ENCODE measurements around the gene PIK3R4. TPM values are rescaled to one million over a fixed set of nuclear protein-coding genes. Genes with fewer than 3 reads are reported as not detected.

PIK3R4 gene
- total and polyA plus RNA-seq, 4 donors: 14.3 to 22.3 (median 20.0) TPM

DNA sequence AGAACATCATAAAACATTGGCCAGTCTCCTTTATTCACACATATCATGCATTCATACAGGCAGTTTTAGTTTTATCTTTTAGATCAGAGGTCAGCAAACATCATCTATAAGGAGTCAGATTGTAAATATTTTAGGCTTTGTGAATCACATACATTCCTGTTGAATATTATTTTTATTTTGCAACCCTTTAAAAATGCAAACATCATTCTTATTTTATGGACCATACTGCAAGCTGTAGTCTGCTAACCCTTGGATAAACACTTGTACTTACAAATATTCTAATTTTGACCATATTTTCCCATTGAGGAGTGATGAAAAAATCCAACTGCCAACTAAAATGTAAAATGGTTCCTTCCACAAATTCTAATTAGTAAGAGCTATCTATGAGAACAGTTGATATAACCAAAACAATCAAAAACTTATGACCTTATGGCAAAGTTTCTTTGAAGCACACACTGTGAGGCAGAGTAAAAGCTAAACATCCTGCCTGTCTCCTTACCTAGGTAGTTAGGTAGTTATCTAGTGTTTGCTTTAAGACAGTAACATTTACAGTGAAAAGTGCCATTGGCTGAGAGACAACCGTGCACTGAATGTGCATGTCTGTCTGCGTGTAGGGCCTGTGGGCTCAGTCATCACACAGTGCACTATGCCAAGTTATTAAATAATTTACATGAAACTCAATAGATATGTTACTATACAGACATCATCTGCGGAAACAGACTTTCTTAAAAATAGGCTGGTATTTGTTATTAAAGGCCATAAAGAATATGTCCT lies 57.7 kb downstream of the PIK3R4 start:
- DNase-seq (no peak), ATAC-seq (ENCODE audit: low FRiP score) (no peak)
- WGBS, 2 donors: 91 to 96% methylated on average over 3 of the region's 3 CpGs
- intact Hi-C loops (cut with DNase I): no loop called here
- no peaks in the 10 kb centered on the region for H3K9me3 ChIP-seq (ENCODE audit: control insufficient read depth, low read length)
- H3K36me3 ChIP-seq (ENCODE audit: control insufficient read depth in 1 of 2, insufficient read depth in 2 of 2, low read length in 1 of 2): no peaks in the 10 kb centered on the region
- H3K27ac ChIP-seq (ENCODE audit: low read depth in 1 of 2, low read length in 2 of 2): no peak overlapping the region
- no peaks in the 10 kb centered on the region for H3K27me3 ChIP-seq (ENCODE audit: control insufficient read depth in 1 of 2, insufficient read depth in 2 of 2, low read length in 1 of 2)
- no peak overlapping the region for H3K4me3 ChIP-seq (ENCODE audit: low read length in 2 of 2)
- H3K4me1 ChIP-seq (ENCODE audit: control insufficient read depth in 1 of 2, insufficient read depth in 2 of 2, low read length in 2 of 2): no peaks in the 10 kb centered on the region

DNA sequence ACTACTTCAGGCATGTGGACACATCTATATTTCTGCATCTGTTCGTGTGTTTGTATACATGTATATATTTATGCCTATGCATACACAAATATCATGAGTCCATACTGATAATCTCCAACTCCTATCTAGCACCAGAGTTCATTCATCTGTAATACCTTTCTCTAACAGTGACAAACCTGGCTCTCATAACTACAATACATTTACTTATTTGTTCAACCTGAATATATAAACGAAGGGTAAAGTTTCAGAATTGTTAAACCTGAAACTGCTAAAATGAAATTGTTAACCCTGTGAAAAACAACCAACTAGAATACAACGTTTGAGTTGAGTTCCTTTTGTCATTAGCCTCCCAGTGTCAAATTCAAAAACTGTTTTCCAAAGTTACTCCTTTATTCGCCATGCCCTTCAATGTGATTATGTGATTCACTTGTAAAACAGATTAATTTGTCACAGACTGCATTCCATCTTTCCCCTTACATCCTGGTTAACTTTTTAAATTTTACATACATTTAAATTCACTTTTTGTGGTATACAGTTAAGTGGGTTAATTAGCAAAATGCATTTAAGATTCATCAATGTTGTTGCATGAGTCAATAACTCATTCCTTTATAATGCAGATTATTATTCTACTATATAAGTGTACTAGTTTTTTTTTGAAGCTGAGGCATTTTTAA lies 58.5 kb downstream of the PIK3R4 start:
- no peak for ATAC-seq (ENCODE audit: low FRiP score)
- DNase-seq: no peak
- H3K27me3 ChIP-seq (ENCODE audit: control insufficient read depth in 1 of 2, insufficient read depth in 2 of 2, low read length in 1 of 2): no peaks in the 10 kb centered on the region
- intact Hi-C loops (cut with DNase I): no loop called here
- no peak overlapping the region for H3K27ac ChIP-seq (ENCODE audit: low read depth in 1 of 2, low read length in 2 of 2)
- no peaks in the 10 kb centered on the region for H3K9me3 ChIP-seq (ENCODE audit: control insufficient read depth, low read length)
- WGBS, 2 donors: 83 to 84% methylated on average over 4 of the region's 4 CpGs
- no peaks in the 10 kb centered on the region for H3K4me1 ChIP-seq (ENCODE audit: control insufficient read depth in 1 of 2, insufficient read depth in 2 of 2, low read length in 2 of 2)
- H3K36me3 ChIP-seq (ENCODE audit: control insufficient read depth in 1 of 2, insufficient read depth in 2 of 2, low read length in 1 of 2): peaks cover 2% of the 10 kb centered on the region in 2 donors
- H3K4me3 ChIP-seq (ENCODE audit: low read length in 2 of 2): no peak overlapping the region

DNA sequence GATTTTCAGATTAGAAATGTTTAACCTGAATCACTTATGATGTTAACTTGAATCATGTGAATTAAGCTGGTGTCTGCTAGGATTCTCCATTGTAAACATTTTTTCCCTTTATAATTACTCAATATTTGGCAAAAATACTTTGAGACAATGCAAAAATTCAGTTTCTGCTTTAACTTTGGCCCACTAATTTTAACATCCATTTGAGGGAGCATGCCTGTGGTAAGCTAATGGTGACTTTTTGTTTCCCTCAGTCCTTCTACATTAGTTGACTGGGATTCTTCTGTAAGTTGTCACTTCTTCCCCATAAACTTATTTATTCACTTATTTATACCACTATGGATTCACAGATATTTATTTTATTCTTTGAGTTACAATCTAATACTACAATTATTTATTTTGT lies 59.3 kb downstream of the PIK3R4 start:
- H3K4me1 ChIP-seq (ENCODE audit: control insufficient read depth in 1 of 2, insufficient read depth in 2 of 2, low read length in 2 of 2): no peaks in the 10 kb centered on the region
- ATAC-seq (ENCODE audit: low FRiP score) (no peak), DNase-seq (no peak)
- H3K9me3 ChIP-seq (ENCODE audit: control insufficient read depth, low read length): no peaks in the 10 kb centered on the region
- no peak overlapping the region for H3K27ac ChIP-seq (ENCODE audit: low read depth in 1 of 2, low read length in 2 of 2)
- H3K27me3 ChIP-seq (ENCODE audit: control insufficient read depth in 1 of 2, insufficient read depth in 2 of 2, low read length in 1 of 2): no peaks in the 10 kb centered on the region
- H3K36me3 ChIP-seq (ENCODE audit: control insufficient read depth in 1 of 2, insufficient read depth in 2 of 2, low read length in 1 of 2): peaks cover 4% of the 10 kb centered on the region in 2 donors
- no peak overlapping the region for H3K4me3 ChIP-seq (ENCODE audit: low read length in 2 of 2)
- intact Hi-C loops (cut with DNase I): no loop called here

DNA sequence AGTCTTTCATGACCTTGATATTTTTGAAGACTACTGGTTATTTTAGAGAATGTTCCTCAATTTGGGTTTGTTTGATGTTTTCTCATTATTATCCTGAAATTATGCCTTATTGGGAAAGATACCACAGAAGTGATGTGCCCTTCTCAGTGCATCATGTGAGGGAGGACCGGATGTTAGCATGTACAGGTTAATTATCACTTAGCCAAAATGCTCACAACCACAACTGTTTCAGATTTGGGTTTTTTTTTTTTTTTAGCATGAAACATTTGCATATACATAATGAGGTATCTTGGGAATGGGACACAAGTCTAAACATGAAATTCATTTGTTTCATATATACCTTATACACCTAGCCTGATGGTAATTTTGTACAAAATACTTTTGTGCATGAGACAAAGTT lies 59.8 kb downstream of the PIK3R4 start:
- H3K9me3 ChIP-seq (ENCODE audit: control insufficient read depth, low read length): no peaks in the 10 kb centered on the region
- no peak overlapping the region for H3K4me3 ChIP-seq (ENCODE audit: low read length in 2 of 2)
- no peaks in the 10 kb centered on the region for H3K27me3 ChIP-seq (ENCODE audit: control insufficient read depth in 1 of 2, insufficient read depth in 2 of 2, low read length in 1 of 2)
- H3K4me1 ChIP-seq (ENCODE audit: control insufficient read depth in 1 of 2, insufficient read depth in 2 of 2, low read length in 2 of 2): no peaks in the 10 kb centered on the region
- WGBS, 2 donors: 94% methylated on average over 1 of the region's 1 CpG
- H3K36me3 ChIP-seq (ENCODE audit: control insufficient read depth in 1 of 2, insufficient read depth in 2 of 2, low read length in 1 of 2): peaks cover 4% of the 10 kb centered on the region in 2 donors
- ATAC-seq (ENCODE audit: low FRiP score) (no peak), DNase-seq (no peak)
- intact Hi-C loops (cut with DNase I): no loop called here
- no peak overlapping the region for H3K27ac ChIP-seq (ENCODE audit: low read depth in 1 of 2, low read length in 2 of 2)

DNA sequence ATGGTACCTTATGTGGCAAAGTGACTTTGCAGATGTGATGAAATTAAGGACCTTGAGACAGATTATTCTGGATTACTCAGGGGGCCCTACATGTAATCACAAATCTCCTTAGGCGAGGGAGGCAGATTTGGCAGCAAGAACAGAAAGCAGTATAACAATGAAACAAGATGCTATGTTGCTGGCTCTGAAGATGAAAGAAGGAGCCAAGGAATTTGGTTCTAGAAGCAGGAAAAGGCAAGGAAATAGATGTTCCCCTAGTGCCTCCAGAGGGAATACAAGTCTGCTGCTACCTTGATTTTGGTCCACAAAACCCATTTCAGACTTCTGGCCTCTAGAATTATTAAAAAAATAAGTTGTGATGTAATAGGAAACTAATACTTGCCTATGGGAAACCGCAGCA lies 64.5 kb downstream of the PIK3R4 start:
- ATAC-seq (ENCODE audit: low FRiP score) (no peak), DNase-seq (no peak)
- peaks cover 4% of the 10 kb centered on the region in 2 donors for H3K36me3 ChIP-seq (ENCODE audit: control insufficient read depth in 1 of 2, insufficient read depth in 2 of 2, low read length in 1 of 2)
- 86 to 91% methylated on average over 2 of the region's 2 CpGs for WGBS, 2 donors
- no peaks in the 10 kb centered on the region for H3K9me3 ChIP-seq (ENCODE audit: control insufficient read depth, low read length)
- H3K4me3 ChIP-seq (ENCODE audit: low read length in 2 of 2): no peak overlapping the region
- H3K27ac ChIP-seq (ENCODE audit: low read depth in 1 of 2, low read length in 2 of 2): no peak overlapping the region
- intact Hi-C loops (cut with DNase I): no loop called here
- H3K27me3 ChIP-seq (ENCODE audit: control insufficient read depth in 1 of 2, insufficient read depth in 2 of 2, low read length in 1 of 2): no peaks in the 10 kb centered on the region
- no peaks in the 10 kb centered on the region for H3K4me1 ChIP-seq (ENCODE audit: control insufficient read depth in 1 of 2, insufficient read depth in 2 of 2, low read length in 2 of 2)

DNA sequence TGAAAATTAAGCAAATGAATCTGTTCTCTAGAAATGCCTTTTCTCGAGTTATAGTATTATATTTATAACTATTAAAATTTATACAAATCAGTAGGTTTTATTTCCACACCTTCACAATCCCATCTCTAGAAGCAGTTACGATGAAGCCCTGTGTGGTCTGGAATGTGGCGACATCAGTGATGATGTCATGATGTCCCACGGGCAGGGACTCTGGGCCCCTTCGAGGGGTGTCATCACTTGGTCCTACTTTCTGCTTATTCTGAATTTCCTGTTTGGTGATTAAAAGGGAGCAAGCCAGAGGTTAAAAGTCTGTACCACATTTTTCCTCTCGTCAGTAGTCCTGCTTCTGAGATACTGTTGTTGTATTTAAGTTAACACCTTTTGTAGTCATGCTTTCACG lies 67.4 kb downstream of the PIK3R4 start:
- ATAC-seq (ENCODE audit: low FRiP score): no peak
- H3K27ac ChIP-seq (ENCODE audit: low read depth in 1 of 2, low read length in 2 of 2): no peak overlapping the region
- no peak overlapping the region for H3K4me3 ChIP-seq (ENCODE audit: low read length in 2 of 2)
- peaks cover 4% of the 10 kb centered on the region in 2 donors for H3K36me3 ChIP-seq (ENCODE audit: control insufficient read depth in 1 of 2, insufficient read depth in 2 of 2, low read length in 1 of 2)
- H3K9me3 ChIP-seq (ENCODE audit: control insufficient read depth, low read length): no peaks in the 10 kb centered on the region
- no peaks in the 10 kb centered on the region for H3K27me3 ChIP-seq (ENCODE audit: control insufficient read depth in 1 of 2, insufficient read depth in 2 of 2, low read length in 1 of 2)
- DNase-seq: no peak
- no peaks in the 10 kb centered on the region for H3K4me1 ChIP-seq (ENCODE audit: control insufficient read depth in 1 of 2, insufficient read depth in 2 of 2, low read length in 2 of 2)
- 75% methylated on average over 7 of the region's 7 CpGs for WGBS, 2 donors
- intact Hi-C loops (cut with DNase I): no loop called here

DNA sequence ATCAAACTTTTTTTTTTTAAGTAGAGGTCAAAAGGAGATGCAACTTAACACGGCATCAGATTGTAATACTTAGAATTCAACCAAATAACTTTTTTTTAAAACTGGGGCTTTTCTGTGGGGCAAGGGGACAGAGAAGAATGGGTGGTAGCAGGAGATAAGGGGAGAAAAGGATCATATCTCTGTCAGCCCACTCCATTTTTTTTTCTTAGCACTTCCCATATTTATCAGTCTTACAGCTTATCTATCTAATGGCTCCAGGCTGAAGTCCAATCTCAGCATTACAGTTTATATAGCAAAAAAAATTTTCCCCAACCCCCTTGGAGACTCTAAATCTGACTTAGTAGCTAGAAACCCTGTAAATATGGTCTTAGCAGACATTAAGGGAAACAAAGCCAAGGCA lies 69.3 kb downstream of the PIK3R4 start:
- ATAC-seq (ENCODE audit: low FRiP score) (no peak), DNase-seq (no peak)
- Histone ChIP-seq H3K9me3 (ENCODE audit: control insufficient read depth, low read length) (no peaks in the 10 kb centered on the region), H3K4me1 (ENCODE audit: control insufficient read depth in 1 of 2, insufficient read depth in 2 of 2, low read length in 2 of 2) (no peaks in the 10 kb centered on the region), H3K36me3 (ENCODE audit: control insufficient read depth in 1 of 2, insufficient read depth in 2 of 2, low read length in 1 of 2) (peaks cover 0 to under 1% of the 10 kb centered on the region in 2 donors), H3K27ac (ENCODE audit: low read depth in 1 of 2, low read length in 2 of 2) (no peak overlapping the region), H3K27me3 (ENCODE audit: control insufficient read depth in 1 of 2, insufficient read depth in 2 of 2, low read length in 1 of 2) (no peaks in the 10 kb centered on the region), H3K4me3 (ENCODE audit: low read length in 2 of 2) (no peak overlapping the region)
- 46 to 61% methylated on average over 1 of the region's 1 CpG for WGBS, 2 donors
- intact Hi-C loops (cut with DNase I): no loop called here

DNA sequence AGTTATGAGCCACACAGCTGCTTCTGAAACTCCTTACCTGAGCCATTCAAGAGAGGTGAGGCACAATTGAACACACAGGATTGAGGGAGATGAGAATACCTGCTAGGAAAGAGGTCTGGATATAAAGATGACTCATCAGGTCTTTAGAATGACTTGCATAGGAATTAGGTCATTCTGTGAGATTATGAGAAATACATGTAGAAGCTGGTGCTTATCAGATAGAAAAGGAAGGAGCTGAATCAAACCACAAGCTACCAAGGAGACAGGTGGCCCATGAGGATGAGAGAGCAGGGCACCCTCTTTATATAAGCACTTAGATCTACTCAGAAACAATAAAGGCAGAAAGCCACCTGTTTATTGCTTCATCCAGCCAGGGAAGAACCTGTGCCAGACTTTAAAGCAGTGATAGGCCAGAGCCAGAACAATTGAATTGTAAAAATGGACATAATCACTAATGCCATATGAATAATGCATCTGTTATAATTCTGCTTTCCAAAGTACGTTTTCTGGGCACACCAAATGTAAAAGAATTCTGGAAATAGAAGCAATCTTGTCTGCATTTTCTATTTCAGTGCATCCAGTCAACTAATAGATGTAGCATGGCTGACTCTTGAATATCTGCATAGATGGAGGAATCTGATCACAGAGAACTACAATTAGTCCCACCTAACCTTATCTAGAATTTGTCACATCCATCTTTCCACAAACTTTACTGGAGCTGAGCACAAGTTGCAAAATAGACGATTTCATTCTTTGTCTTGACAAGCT lies 74.9 kb downstream of the PIK3R4 start:
- Histone ChIP-seq H3K9me3 (ENCODE audit: control insufficient read depth, low read length) (no peaks in the 10 kb centered on the region), H3K36me3 (ENCODE audit: control insufficient read depth in 1 of 2, insufficient read depth in 2 of 2, low read length in 1 of 2) (peaks cover 0 to 10% of the 10 kb centered on the region in 2 donors), H3K4me3 (ENCODE audit: low read length in 2 of 2) (no peak overlapping the region), H3K4me1 (ENCODE audit: control insufficient read depth in 1 of 2, insufficient read depth in 2 of 2, low read length in 2 of 2) (no peaks in the 10 kb centered on the region), H3K27me3 (ENCODE audit: control insufficient read depth in 1 of 2, insufficient read depth in 2 of 2, low read length in 1 of 2) (no peaks in the 10 kb centered on the region), H3K27ac (ENCODE audit: low read depth in 1 of 2, low read length in 2 of 2) (no peak overlapping the region)
- WGBS, 2 donors: 66 to 67% methylated on average over 2 of the region's 2 CpGs
- no peak for ATAC-seq (ENCODE audit: low FRiP score)
- DNase-seq: no peak
- intact Hi-C loops (cut with DNase I): no loop called here
